Epithelial cell of prostate (primary cell): ENCODE measurements around the gene PIEZO2.
"Not testable (repeated sequence)": the region's sequence is repeated elsewhere in the genome, so short reads cannot be mapped to it uniquely, and the experiment has no call there.

Source experiments
- DNase-seq: peaks from one replicate; pipeline ENCODE4 v3.0.0-alpha.2; 2011; ENCODE audit warnings: low read depth, low spot score
- H3K27ac ChIP-seq: fragments of 450-650 bp; 2 replicates; pipeline ENCODE4 v1.5.1; 2017; ENCODE audit warnings: mild to moderate bottlenecking

Gene PIEZO2

GRCh38 chr18:11149441-11150270 lies at the start of gene PIEZO2:
Gene PIEZO2, minus strand, starts transcription at chr18:11149569. Its CDS starts 981 bp downstream, at chr18:11148588.
- no peak within 1 kb of the TSS for H3K27ac ChIP-seq
- DNase-seq = no peak

- DNase-seq = no peak
These were observed 34.3 kb upstream of the PIEZO2 start for GRCh38 chr18:11183637-11184036.

GRCh38 chr18:11181629-11182028 lies 32.3 kb upstream of the PIEZO2 start:
- H3K27ac ChIP-seq = not testable (repeated sequence)

More at GRCh38 chr18:11183637-11184036, 34.3 kb upstream of the PIEZO2 start:
- no peak overlapping the region for H3K27ac ChIP-seq

GRCh38 chr18:11179959-11180519 lies 30.7 kb upstream of the PIEZO2 start:
- H3K27ac ChIP-seq = no peak overlapping the region

More at GRCh38 chr18:11181629-11182028, 32.3 kb upstream of the PIEZO2 start:
- not testable (repeated sequence) for DNase-seq

GRCh38 chr18:11178951-11179549 lies 29.7 kb upstream of the PIEZO2 start:
- no peak overlapping the region for H3K27ac ChIP-seq
- no peak for DNase-seq

More at GRCh38 chr18:11179959-11180519, 30.7 kb upstream of the PIEZO2 start:
- no peak for DNase-seq

GRCh38 chr18:11177382-11177781 lies 28.0 kb upstream of the PIEZO2 start:
- no peak overlapping the region for H3K27ac ChIP-seq
- DNase-seq = no peak

- no peak for DNase-seq
- no peak overlapping the region for H3K27ac ChIP-seq
These were observed 27.1 kb upstream of the PIEZO2 start for GRCh38 chr18:11176481-11176881.

GRCh38 chr18:11175266-11175979 lies 26.1 kb upstream of the PIEZO2 start:
- H3K27ac ChIP-seq = no peak overlapping the region
- DNase-seq = no peak

GRCh38 chr18:11174179-11174578 lies 24.8 kb upstream of the PIEZO2 start:
- H3K27ac ChIP-seq, DNase-seq: not testable (repeated sequence)

- no peak overlapping the region for H3K27ac ChIP-seq
- DNase-seq = no peak
These were observed 18.4 kb upstream of the PIEZO2 start for GRCh38 chr18:11167778-11168177.

- no peak for DNase-seq
- H3K27ac ChIP-seq = no peak overlapping the region
These were observed 16.6 kb upstream of the PIEZO2 start for GRCh38 chr18:11165952-11166351.

GRCh38 chr18:11165138-11165537 lies 15.8 kb upstream of the PIEZO2 start:
- H3K27ac ChIP-seq = no peak overlapping the region
- no peak for DNase-seq

GRCh38 chr18:11163665-11164064 lies 14.3 kb upstream of the PIEZO2 start:
- no peak overlapping the region for H3K27ac ChIP-seq
- DNase-seq = no peak

- no peak overlapping the region for H3K27ac ChIP-seq
- no peak for DNase-seq
These were observed 13.5 kb upstream of the PIEZO2 start for GRCh38 chr18:11162889-11163288.

GRCh38 chr18:11162462-11162861 lies 13.1 kb upstream of the PIEZO2 start:
- H3K27ac ChIP-seq = no peak overlapping the region
- DNase-seq = no peak

- DNase-seq = no peak
- no peak overlapping the region for H3K27ac ChIP-seq
These were observed 10.9 kb upstream of the PIEZO2 start for GRCh38 chr18:11160313-11160712.

- H3K27ac ChIP-seq = no peak overlapping the region
- no peak for DNase-seq
These were observed 10.5 kb upstream of the PIEZO2 start for GRCh38 chr18:11159844-11160243.

GRCh38 chr18:11156978-11157377 lies 7.6 kb upstream of the PIEZO2 start:
- H3K27ac ChIP-seq = no peak overlapping the region
- no peak for DNase-seq

GRCh38 chr18:11155034-11155759 lies 5.8 kb upstream of the PIEZO2 start:
- H3K27ac ChIP-seq = no peak overlapping the region
- no peak for DNase-seq
